Upper lobe of left lung (tissue), 4 donors: ENCODE results near the gene PSMB7.

Source experiments
- CTCF ChIP-seq, 6 experiments: fragments of 450-650 bp in 4 of 6; fragments of 200-600 bp in 2 of 6; sonication (generic) in 2 of 6; IDR thresholded peaks; one replicate each; pipeline ENCODE4 v1.5.1; 2016 to 2019; ENCODE audit warnings: antibody characterized with exemption in 6 of 6
- EP300 ChIP-seq, 4 donors: sonication (generic); formaldehyde crosslinking; IDR thresholded peaks; one replicate each; pipeline ENCODE4 v1.5.1; 2017; ENCODE audit warnings: antibody characterized with exemption in 4 of 4, control low read depth in 2 of 4
- POLR2A ChIP-seq, 4 donors: fragments of 450-650 bp; IDR thresholded peaks; one replicate each; pipeline ENCODE4 v1.5.1; 2016 to 2017; ENCODE audit warnings: antibody characterized with exemption in 4 of 4, mild to moderate bottlenecking in 2 of 4
- POLR2AphosphoS5 ChIP-seq, 2 donors: sonication (generic); formaldehyde crosslinking; IDR thresholded peaks; one replicate each; pipeline ENCODE4 v1.5.1; 2017; ENCODE audit warnings: antibody characterized with exemption in 2 of 2

GRCh38 chr9:124373851-124374250, 41.4 kb downstream of the PSMB7 start:
- TF ChIP-seq CTCF (IDR thresholded peaks at IDR 0.05) (no peak), POLR2A (IDR thresholded peaks at IDR 0.05) (no peak), POLR2AphosphoS5 (IDR thresholded peaks at IDR 0.05) (no peak), EP300 (IDR thresholded peaks at IDR 0.05) (no peak)
